NCI-H1436 treated with DMSO at 0.1 percent for 48 hours (cell line): ENCODE data around the gene MRPL36.
"Not testable (repeated sequence)": the region's sequence is repeated elsewhere in the genome, so short reads cannot be mapped to it uniquely, and the experiment has no call there.

ENCODE experiments used
- DNase-seq: peaks from one replicate; lab custom pipeline; 2025; lab: John Stamatoyannopoulos, UW

The MRPL36 gene

DNA sequence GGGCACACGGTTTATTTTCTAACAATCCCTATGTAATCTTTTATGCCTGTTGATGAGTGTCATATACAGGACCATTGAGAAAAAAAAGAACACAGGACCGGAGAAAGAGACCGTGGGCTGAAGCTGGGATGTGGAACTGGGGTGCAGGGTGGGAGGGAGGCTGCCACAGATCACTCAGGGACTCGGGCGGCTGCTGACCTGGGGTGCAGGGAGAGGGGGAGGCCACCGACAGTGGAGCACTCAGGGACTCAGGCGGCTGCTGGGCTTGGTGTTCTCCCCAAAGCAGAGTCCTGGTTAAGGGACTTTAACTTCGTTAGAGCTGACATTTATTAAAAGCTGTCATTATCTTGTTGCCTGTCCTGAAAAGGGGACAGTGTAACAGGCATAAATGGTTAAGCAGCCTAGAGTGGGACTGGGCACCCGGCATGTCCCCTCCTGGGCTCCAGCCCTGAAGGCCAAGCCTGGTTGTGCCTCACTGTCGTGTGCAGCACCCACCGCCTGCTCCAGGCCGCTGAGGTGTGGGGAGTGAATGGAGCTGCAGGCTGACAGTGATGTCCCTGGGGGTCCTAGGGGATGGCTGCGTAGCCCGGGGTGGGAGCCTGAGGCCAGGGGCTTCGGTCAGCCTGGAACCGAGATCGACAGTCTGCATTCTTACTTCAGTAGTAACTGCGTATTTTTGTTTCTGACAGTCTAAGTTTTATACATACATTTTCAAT lies 15.6 kb upstream of the MRPL36 start:
- no peak for DNase-seq

DNA sequence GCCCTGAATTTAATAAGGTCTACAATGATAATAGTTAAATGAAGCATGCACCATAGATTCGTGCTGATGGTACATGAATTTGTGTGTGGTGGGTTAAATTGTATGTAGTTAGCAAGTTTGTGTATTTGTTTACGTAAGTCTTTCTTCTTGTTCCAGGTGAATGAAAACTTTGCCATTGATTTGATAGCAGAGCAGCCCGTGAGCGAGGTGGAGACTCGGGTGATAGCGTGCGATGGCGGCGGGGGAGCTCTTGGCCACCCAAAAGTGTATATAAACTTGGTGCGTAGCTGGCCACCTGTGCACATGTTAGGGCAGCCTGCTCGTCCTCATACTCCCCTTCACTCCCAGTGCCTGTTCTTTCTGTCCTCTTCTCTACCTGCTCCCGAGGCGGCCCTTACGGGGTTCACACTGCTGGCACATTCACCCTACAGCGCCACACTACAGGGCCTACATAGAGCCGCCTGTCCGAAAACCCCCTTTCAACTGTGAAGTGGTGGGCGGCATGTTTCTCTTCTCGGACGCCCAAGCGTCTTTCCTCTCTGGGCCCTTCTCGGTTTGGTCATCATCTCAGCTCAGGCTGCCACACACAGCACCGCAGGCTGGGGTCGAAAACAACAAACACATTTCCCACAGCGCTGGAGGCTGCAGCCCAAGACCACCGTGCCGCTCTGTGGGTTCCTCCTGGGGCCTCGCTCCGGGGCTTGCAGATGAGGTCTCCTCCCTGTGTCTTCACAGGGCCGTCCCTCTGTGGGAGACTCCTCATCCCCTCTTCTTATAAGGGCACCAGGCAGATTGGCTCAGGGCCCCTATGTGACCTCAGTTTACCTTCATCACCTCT lies 14.8 kb upstream of the MRPL36 start:
- no peak for DNase-seq

DNA sequence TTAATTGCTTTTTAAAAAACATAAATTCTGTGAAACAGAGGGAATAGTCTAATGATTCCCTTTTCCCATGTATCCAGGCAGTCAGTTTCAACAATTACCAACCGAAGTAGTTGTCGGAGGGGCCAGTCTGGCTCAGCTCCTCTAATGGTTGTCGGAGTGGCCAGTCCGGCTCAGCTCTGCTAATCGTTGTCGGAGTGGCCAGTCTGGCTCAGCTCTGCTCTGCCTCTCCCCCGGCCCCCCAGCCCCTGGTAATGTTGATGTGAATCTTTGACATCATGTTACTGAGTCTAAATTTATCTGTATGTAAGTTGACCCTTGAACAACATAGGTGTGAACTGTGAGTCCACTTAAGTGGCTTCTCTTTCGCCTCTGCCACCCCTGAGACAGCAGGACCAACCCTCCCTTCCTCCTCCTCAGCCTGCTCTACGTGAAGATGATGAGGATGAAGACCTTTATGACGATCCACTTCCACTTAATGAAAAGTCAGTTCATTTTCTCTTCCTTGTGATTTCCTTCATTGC lies 11.0 kb upstream of the MRPL36 start:
- no peak for DNase-seq

DNA sequence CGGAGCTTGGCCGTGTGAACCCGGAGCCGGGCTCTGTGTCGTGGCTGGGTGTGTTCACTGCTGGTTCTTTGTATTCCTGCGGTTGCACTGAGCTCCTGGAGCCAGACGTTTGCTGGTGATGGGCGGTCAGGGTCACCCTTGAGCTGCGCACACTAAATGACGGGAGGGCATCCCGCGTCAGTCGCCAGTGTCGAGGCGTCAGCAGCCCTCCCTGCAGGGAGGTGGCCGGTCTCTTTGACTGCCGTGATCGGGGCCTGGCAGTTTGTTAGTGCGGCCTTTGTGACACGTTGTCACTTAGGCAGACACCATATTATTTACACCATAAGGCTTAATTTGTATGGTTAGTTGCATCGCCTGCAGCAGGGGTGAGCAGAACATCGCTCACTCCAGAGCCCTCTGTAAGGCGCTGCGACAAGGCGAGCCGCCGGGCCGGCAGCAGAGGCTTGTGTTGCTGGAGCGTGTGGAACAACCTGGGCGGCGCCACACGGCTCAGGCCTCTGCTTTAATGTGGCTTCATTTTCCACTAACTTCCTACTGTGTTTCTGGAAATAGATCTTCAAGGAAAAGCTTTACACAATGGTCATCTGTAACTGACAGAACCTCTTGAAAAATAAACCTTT lies 9.9 kb upstream of the MRPL36 start:
- no peak for DNase-seq

DNA sequence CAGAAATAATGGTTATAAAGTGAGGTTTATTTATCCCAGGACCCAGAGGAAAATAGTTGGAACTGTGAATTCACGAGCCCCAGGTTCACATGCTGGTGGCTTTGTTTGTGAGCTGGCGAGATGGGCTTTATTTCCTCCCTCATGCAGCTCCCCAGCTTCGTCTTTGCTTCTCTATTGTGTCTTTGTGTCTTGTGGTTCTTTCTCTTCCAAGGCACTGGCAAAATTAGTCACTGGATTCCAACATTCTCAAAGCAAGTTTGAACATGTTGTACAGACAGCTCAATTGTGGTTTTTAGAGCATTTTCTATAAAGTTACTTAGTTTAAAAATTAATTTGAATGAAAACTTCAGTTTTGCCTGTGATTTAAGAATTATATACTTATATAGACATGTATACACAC lies 8.8 kb upstream of the MRPL36 start:
- no peak for DNase-seq

DNA sequence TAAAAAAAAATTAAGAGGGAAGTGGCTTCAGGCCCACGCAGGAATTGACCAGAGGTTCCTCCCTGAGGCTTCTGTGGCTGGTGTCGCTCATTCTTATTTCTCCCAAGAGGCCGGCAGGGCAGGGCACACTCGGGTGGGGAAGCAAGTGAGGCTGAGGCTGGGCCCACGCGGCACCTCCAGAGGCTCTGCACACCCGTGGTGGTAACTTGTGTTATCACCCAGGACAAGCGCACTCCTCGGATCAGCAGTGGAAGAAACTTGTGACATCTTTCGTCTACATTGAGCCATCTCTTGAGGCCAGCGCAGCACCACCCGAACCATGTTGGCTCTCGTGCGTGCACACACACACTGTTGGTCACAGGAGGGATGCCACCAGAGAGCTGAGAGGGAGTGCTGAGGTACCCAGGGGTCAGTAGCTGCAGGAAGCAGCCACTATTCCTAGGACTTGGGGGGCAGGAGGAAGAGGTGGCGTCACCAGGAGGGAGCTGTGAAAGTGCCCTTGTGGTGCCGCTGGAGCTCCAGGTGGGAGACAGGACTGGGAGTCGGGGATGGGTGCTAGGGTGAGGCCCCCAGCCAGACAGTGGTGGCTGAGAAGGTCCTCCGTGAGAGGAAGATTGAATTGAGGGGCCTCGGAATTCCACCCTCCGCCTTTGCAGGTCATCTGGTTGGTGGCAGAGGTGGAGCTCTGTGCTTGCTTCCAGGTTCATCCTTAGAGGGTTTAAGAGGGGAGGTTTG lies 8.0 kb upstream of the MRPL36 start:
- DNase-seq: no peak

DNA sequence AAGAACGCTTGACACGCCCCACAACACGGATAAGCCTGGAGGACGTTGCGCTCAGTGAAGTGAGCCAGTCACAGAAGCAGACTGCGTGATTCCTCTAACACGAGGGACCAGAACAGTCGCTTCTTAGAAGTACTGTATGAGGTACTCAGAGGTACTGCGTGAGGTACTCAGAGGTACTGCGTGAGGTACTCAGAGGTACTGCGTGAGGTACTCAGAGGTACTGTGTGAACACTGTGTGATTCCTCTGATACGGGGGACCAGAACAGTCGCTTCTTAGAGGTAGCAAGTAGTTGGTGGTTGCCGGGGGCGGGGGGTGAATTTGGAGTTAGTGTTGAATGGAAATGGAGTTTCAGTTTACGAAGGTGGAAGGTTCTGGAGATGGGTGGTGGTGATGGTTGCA lies 7.3 kb upstream of the MRPL36 start:
- no peak for DNase-seq

DNA sequence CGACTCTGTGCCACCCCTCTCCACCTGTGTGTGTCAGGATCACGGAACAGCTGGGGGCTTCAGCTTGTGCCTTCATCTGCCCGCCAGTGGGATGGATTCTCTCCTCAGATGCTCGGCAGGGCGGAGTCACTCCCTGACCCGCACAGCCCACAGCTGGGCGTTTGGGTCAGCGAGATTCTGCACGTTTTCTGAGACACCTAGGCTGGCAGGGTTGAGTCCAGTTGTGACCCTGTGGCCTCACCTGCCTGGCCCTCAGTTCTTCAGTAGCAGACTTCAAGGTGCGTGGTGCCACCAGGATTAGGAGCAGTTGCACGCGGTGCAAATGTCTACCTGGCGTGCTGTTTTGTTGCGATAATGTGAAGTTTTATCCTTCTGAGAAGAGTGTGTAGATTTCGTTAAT lies 6.6 kb upstream of the MRPL36 start:
- no peak for DNase-seq

DNA sequence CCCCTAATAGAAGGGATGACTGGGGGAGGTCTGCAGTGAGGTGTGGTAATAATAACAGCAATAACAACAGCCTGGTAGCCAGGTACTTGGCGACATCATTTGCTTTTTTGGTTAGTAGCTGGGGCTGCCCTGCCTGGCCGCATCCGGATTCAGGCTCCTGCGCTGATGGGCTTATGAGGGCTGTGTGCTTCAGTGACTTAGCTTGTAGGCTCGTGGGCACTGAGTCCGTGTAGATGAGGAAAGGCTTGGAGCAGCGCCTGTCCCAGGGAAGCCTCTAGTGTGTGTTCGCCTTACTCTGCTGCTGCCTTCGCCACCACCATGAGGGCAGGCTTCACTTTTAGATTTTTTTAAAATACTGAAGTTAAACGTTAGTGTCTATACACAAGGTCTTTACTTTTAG lies 6.1 kb upstream of the MRPL36 start:
- no peak for DNase-seq

DNA sequence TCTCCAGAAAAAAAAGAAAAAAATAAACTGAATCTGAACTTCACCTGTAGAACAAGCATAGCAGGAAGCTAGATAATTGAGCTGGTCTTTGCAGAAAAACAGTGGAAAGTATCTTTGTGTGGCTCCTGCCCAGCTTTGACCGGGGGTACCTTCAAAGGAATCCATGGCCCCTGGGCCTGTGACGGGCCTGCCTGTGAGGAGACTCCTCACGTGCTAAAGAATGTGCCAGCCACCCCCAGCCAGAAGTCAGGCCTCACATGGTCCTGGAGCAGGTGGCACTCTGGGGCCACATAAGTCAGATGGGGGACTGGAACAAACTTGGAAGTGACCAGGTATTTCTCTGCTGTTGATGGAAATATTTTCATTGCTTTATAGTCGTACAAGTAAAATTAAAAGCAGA lies 5.7 kb upstream of the MRPL36 start:
- no peak for DNase-seq

DNA sequence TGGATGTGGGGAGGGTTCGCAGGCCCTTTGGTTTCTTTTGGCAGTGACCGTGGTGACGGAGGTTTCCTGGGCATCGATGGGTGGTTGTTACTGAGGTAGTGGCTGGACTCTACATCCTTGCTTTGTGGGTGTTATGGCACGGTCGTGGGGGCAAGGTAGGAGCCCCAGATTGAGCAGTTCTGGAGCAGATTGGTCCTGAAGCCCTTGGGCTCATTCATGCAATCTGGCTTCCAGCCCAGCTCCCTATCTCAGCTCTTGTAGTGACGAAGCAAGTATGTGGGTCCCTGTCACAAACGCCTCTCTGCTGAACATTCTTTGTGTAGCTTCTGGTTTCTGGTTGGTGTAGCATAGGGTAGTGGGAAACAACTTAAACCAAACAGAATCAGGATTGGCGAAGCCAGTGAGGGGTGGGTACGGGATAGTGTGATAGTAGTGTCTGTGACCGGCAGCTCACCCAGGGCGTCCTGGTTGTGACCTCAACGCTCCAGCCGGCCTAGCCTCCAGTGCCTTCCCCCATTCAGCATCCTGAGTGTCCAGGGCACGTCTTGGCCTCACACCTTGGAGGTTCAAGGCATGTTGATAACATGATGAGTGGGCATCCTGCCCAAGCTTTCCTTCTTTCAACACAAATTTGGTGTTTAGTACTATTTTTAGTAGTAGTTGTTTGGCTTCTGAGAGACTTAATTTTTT lies 4.5 kb upstream of the MRPL36 start:
- DNase-seq: no peak

DNA sequence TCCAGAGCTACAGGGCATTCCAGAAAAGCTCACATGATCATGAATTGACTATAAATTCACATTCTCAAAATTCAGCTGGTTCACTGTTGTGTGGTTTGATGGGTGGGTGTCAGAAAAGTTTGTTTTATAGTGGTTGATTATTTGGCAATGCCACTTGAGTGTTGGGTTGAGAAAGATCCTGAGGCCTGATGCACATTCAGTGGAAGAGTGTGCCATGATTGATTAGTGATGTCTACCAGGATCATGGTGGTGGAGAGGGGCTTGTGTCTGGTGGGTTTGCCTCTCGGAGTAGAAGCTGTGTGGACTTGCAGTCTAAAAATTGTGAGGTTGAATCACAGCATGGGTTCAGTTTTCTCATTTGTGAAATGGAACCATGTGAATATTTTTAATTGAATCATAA lies 3.6 kb upstream of the MRPL36 start:
- DNase-seq: no peak

DNA sequence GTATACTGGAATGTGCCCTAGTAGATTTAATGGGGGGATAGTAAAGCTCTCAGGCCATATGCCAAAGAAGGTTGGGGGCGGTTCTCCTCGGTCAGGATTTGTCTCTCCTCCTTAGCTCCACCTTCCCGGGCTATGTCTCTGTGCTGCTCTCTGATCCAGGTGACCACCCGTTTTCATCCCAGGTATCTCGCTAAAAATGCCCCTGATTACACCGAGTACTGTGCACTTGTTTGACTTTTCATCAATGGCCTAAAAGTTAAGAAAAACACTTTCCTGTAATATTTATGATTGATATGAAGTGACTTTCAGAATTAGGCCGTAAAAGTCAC lies 2.3 kb upstream of the MRPL36 start:
- no peak for DNase-seq

DNA sequence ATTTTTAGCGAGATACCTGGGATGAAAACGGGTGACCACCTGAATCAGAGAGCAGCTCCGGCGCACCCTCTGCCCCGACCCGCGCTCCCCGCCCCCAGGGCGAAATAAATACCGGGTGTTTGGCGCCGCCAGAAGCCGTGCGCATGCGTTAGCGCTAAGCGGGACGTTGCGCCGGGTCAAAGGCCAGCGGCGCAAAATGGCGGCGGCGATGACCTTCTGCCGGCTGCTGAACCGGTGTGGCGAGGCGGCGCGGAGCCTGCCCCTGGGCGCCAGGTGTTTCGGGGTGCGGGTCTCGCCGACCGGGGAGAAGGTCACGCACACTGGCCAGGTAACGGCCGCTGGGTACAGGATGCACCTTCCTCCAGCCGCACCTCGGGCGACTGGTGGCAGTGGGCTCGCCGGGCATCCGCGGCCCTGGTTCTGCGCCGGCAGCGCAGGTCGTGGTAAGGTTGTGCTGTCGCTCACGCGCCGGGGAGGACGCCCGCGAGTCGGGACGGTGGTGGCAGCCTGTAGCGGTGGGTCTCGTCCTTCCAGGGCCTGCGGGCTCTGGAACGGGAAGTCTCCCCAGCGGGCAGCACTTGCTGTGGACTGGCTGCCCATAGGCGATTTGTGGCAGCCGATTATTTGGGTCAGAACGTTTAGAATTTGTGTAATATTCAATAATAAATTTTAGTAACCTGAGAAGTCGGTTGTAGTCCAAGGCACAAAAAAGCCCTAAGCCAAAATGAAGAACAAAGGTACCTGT lies 1.8 kb upstream of the MRPL36 start, which contains the start of gene NDUFS6:
Gene NDUFS6, plus strand, starts transcription at position 186 of the 745 bp plus-strand sequence. Its CDS starts 11 bp downstream, at position 197.
- DNase-seq: no peak

DNA sequence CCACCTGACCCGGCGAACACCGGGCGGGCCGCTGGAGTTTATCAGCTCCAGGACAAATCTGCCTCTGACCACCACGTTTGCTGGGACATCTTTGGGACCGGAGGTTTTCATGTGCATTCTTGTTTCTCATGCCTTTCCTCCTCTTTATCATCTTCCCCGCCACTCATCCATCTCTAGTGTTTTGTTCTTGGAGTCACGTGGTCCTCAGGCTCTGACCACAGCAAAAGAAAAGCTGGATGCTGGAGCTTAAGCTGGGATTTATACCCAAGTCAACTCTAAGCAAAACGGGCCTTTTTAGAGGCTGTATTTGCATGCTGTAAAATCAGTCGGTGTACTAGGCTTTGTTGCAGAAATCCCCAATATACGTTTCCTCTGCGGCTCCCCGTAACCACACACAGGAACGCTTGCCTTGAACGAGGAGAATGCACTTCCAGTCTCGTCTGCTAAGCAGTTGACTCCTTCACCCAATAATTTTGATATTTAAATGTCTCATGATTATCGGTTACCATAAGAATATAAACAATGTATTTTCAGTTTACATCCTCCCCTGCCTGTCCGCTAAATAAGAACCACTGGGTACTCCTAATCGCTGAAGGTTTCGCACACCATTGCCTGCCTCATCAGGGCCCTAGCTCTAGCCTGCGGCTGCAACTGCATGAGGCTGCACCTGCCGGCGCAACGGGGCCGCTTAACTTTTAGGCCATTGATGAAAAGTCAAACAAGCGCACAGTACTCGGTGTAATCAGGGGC lies 1.0 kb upstream of the MRPL36 start:
- DNase-seq: no peak

DNA sequence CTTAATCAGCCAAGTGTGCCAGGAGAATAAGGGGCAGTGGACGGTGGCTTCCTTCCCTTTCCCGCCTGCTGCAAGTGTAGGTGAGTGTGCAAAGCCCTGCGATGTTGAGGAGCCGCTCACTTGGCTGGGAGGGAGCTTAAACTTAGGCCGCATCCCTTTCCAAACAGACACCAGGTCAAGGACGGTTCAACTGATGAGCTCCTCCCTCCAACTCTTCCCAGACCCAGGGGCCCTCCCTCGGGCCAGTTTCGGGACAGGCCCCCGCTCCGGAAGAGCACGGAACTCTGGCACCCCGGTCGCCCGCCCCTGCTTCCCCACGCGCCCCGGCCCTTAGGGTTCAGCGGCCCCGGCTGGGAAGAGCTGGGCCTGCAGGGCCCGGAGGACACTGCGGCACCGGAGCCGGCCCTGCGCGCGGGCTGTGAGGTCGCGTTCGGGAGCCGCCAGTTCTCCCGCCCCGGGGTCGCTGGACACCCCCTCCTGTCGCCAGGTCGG lies 481 bp downstream of the MRPL36 start:
- DNase-seq: no peak

DNA sequence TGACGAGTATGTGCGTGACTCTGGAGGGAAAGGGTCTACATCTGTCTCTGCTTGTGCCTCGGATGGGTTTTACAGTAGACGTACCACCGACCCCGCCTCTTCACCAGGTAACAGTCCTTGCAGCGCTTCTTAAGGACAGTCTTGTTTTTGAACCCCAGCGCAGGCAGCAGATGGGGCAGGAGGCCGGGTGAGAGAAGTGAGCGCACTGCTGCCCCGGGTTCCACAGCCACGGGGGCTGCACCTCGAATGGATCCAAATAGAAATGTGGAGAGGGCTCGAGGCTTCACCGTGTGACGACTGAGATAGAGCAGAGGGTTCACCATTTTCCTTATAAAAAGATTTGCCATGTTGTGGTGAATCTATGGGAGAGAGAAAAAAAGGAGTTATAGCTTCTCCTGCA lies 1.0 kb downstream of the MRPL36 start:
- DNase-seq: not testable (repeated sequence)

DNA sequence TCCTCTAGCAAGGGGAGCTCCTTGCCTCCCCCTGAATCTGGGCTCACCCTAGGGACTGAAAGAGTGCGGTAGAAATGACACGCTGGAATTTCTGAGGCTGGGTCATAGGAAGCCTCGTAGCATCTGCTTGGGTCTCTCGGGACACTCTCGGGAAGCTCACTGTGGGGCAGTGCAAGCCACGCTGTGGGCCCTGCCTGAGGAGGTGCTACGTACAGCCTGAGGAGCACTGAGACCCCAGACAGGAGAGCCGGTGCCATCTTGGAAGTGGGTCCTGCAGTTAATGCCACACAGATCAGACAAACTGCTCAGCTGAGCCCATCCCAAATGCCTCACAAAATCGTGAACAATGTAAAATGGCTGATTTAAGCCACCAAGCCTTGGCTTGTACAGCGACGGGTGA lies 1.8 kb downstream of the MRPL36 start:
- DNase-seq: no peak

DNA sequence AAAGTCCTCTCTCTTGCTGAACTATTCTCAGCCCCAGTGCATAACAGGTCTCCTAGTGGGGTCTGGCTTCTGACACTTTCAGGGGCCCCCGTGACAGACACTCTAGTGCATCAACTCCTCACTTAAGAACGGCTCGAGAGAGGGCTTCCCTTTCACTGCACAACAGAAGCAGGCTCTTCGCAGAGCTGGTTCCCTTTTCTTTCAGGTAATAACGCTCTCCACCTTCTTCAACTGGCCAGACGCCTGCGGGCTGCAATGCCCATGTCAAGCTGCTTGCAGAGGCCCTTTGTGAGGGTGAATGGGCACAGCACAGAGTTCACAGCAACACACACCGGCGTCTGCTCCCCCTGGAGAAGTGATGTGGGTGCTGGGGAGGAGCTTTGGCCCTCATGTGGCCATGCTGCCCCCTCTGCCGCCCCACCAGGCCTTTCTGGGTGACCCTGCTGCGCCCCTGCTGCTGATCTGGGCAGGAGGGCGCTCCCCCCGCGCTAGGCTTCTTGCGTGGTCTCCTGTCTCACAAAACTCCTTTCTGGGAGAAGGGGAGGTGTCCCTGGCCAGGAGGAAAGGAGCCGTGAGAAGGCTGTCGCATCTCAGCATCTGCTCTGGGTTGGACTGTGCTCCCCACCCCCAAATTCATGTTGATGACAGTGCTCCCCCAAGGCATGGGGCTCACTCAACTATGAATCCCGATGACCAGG lies 2.4 kb downstream of the MRPL36 start:
- DNase-seq: no peak
